ENCODE measurements around the gene CGAS.
A peak's percentile ranks its signal among the peaks of the same experiment; 100 is the strongest.
"Not testable (repeated sequence)": the region's sequence is repeated elsewhere in the genome, so short reads cannot be mapped to it uniquely, and the experiment has no call there.

The CGAS gene

DNA sequence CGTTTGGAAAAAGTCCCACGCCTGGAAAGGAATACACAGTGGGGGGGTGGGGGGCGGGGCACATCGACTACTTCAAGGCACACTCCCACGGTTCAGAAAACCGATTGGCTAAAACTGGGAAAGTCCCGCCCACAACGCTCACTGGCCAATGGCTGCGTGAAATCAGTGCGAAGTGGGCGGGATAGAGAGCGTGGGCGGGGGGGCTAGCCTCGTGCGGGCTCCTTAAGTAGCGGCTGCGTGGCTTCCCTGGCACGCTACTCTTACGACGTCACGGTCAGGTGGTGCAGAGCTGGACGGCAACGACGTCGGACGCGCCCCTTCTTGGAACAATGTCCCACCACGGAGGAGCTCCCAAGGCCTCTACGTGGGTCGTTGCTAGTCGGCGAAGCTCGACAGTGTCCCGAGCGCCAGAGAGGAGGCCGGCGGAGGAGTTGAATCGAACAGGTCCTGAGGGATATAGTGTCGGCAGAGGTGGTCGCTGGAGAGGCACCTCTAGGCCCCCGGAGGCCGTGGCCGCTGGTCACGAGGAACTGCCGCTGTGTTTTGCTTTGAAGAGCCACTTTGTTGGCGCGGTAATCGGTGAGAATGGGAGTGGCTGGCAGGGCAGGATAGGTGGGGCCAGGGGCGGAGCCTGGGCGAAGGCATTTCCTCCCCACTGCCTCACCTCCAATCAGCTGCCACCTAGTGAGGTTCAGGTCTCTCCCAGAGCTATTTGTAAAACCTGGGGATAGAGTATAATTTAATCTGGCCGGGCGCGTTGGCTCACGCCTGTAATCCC, 57.3 kb downstream of the CGAS start, which contains the start of gene DDX43:
TSS of gene DDX43 (plus strand) at position 252 of the 778 bp plus-strand sequence. CDS start at position 330, 78 bp downstream.
- Mint-ChIP-seq H3K27ac (peak within 1 kb of the TSS; percentile 44), H3K4me1 (no peaks in the 10 kb centered on the region), H3K27me3 (ENCODE audit: low read depth, poor library complexity) (no peaks in the 10 kb centered on the region), H3K9me3 (peaks cover 7% of the 10 kb centered on the region), H3K4me3 (no peak within 1 kb of the TSS), H3K36me3 (ENCODE audit: low read depth) (no peaks in the 10 kb centered on the region)
- DNase-seq, result no peak
- TF ChIP-seq, protein P1, sequence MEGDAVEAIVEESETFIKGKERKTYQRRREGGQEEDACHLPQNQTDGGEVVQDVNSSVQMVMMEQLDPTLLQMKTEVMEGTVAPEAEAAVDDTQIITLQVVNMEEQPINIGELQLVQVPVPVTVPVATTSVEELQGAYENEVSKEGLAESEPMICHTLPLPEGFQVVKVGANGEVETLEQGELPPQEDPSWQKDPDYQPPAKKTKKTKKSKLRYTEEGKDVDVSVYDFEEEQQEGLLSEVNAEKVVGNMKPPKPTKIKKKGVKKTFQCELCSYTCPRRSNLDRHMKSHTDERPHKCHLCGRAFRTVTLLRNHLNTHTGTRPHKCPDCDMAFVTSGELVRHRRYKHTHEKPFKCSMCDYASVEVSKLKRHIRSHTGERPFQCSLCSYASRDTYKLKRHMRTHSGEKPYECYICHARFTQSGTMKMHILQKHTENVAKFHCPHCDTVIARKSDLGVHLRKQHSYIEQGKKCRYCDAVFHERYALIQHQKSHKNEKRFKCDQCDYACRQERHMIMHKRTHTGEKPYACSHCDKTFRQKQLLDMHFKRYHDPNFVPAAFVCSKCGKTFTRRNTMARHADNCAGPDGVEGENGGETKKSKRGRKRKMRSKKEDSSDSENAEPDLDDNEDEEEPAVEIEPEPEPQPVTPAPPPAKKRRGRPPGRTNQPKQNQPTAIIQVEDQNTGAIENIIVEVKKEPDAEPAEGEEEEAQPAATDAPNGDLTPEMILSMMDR (IDR thresholded peaks at IDR 0.05), result no peak

DNA sequence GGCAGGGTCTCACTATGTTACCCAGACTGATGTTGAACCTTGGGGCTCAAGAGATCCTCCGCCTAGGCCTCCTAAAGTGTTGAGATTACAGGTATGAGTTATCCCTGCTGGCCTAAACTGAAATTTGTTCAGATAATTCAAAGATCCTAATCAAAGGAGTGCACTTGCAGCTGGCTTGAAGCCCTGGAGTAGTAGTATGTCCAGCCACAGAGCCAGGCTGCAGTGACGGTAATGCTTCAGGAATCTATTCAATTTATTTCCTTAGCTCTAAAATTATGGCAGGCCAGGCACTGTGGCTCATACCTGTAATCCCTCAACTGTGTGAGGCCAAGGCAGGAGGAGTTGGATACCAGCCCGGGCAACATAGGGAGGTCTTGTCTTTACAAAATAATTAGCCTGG, 58.8 kb downstream of the CGAS start:
- no peak for DNase-seq
- H3K9me3 Mint-ChIP-seq, result peaks cover 7% of the 10 kb centered on the region
- H3K4me1 Mint-ChIP-seq, result no peaks in the 10 kb centered on the region
- peaks cover 10% of the 10 kb centered on the region for H3K27me3 Mint-ChIP-seq (ENCODE audit: low read depth, poor library complexity)
- H3K4me3 Mint-ChIP-seq, result no peak overlapping the region
- TF ChIP-seq, protein P1 (IDR thresholded peaks at IDR 0.05), result no peak
- H3K27ac Mint-ChIP-seq, result peak overlapping the region; percentile 44
- no peaks in the 10 kb centered on the region for H3K36me3 Mint-ChIP-seq (ENCODE audit: low read depth)

DNA sequence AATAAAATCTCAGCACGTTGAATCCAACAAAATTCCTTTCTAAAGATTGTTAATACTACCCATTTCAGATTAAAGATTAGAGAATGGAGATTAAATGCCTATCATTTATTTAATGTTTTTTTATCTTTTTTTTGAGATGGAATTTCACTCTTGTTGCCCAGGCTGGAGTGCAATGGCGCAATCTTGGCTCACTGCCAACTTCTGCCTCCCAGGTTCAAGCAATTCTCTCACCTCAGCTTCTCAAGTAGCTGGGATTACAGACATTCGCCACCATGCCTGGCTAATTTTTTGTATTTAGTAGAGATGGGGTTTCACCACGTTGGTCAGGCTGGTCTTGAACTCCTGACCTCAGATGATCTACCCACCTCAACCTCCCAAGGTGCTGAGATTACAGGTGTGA, 59.9 kb downstream of the CGAS start:
- H3K9me3 Mint-ChIP-seq; H3K4me1 Mint-ChIP-seq; DNase-seq; H3K27ac Mint-ChIP-seq; H3K36me3 Mint-ChIP-seq (ENCODE audit: low read depth); H3K4me3 Mint-ChIP-seq: not testable (repeated sequence)
- H3K27me3 Mint-ChIP-seq (ENCODE audit: low read depth, poor library complexity), result peaks cover 10% of the 10 kb centered on the region

DNA sequence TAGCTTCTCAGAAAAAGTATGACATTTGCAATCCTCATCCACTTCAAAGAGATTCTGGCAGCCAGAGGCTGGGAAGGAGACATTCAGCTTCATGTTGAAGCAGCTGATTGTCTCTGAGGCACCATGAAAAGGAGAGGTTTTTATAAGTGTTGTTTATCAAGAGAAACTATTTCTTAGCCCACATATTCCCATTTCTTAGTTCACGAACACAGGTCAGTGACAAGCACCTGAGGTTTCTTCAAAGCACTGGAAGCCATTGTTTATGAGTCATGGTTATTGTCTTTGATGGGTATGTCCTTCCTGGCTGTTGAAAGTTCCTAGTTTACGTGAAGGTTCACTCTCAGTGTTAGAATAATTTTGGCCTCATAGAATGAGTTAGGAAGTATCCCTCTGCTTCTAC, 60.4 kb downstream of the CGAS start:
- TF ChIP-seq, protein P1 (IDR thresholded peaks at IDR 0.05), result no peak
- peaks cover 12% of the 10 kb centered on the region for H3K27me3 Mint-ChIP-seq (ENCODE audit: low read depth, poor library complexity)
- no peak overlapping the region for H3K4me3 Mint-ChIP-seq
- no peaks in the 10 kb centered on the region for H3K4me1 Mint-ChIP-seq
- no peak for DNase-seq
- H3K36me3 Mint-ChIP-seq (ENCODE audit: low read depth), result no peaks in the 10 kb centered on the region
- H3K9me3 Mint-ChIP-seq, result peaks cover 7% of the 10 kb centered on the region
- H3K27ac Mint-ChIP-seq, result no peak overlapping the region

DNA sequence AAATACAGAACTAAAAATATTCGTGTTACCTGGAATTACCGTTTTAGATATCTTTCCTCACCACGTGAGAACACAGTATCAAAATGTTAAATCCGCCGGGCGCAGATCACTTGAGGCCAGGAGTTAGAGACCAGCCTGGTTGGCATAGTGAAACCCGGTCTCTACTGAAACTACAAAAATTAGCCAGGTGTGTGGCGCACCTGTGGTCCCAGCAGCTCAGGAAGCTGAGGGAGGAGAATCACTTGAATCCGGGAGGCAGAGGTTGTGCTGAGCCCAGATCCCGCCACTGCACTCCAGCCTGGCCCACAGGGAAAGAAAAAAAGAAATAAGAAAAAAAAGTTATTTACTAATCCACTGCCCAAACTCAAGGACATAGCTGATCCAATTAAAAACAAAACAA, 62.2 kb downstream of the CGAS start:
- Mint-ChIP-seq H3K4me3 (peak overlapping the region; percentile 8), H3K4me1 (no peaks in the 10 kb centered on the region), H3K36me3 (ENCODE audit: low read depth) (no peaks in the 10 kb centered on the region), H3K27me3 (ENCODE audit: low read depth, poor library complexity) (peaks cover 18% of the 10 kb centered on the region), H3K27ac (no peak overlapping the region), H3K9me3 (peaks cover 7% of the 10 kb centered on the region)
- TF ChIP-seq, protein P1 (IDR thresholded peaks at IDR 0.05), result no peak
- DNase-seq, result no peak

DNA sequence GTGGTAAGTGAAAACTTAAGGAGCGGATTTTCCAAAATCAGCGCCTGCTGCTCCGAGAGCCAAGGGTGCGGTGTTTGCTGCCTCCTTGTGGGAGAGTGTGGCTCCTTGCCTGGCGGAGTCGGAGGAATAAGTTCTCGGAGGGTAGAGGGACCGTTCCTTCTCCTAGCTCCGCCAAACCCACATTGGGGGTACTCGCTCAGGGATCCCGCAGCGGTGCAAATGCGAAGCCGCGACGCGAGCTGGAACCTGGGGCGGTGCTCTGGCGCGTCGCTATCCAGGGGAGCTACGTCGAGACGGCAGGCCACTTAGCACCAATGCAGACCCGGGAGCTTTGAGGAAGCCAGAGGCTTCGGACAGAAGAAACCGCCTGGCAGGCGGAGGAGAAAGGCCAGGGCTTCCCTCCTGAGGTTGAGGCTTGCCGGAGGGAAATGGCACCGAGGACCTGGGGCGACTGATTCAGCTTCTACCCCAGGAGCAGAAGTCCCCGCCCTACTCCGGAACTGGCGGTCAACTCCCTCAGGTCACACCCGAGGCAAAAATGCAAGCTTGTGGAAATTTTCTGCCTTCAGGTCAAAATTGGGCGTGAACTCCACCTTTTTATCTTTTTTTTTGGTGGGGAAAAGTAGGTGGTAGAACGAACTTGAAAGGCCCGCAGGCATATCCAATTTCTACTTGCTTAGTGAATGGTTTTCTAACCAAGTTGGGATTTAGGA, 63.1 kb downstream of the CGAS start:
- no peaks in the 10 kb centered on the region for H3K4me1 Mint-ChIP-seq
- peak; percentile 58 for DNase-seq
- no peaks in the 10 kb centered on the region for H3K36me3 Mint-ChIP-seq (ENCODE audit: low read depth)
- H3K27me3 Mint-ChIP-seq (ENCODE audit: low read depth, poor library complexity), result peaks cover 18% of the 10 kb centered on the region
- no peak overlapping the region for H3K27ac Mint-ChIP-seq
- H3K9me3 Mint-ChIP-seq, result peaks cover 7% of the 10 kb centered on the region
- TF ChIP-seq, protein P1 (IDR thresholded peaks at IDR 0.05), result peak; percentile 46
- peak overlapping the region; percentile 83 for H3K4me3 Mint-ChIP-seq

All from nephron progenitor cell (in vitro differentiated cells).